HG02798 (cell line): ENCODE data around the gene SRGAP3.
"Not testable (repeated sequence)": the region's sequence is repeated elsewhere in the genome, so short reads cannot be mapped to it uniquely, and the experiment has no call there.

Experiments
- ATAC-seq: cut with Tn5 transposase; IDR thresholded peaks from one replicate; pipeline ENCODE4 v1.9.1; 2021; ENCODE audit warnings: mild to moderate bottlenecking; ENCODE audit not compliant: unreplicated experiment, poor library complexity

Gene SRGAP3

GRCh38 chr3:9249273-9250192 lies at the start of gene SRGAP3:
TSS of gene SRGAP3 (minus strand) at chr3:9249646. CDS start at chr3:9248951, 695 bp downstream.
- ATAC-seq: peak; percentile 100

GRCh38 chr3:9298236-9298635 lies 48.8 kb upstream of the SRGAP3 start:
- no peak for ATAC-seq

- ATAC-seq: no peak
Observed at GRCh38 chr3:9296241-9296640, 46.8 kb upstream of the SRGAP3 start.

DNA sequence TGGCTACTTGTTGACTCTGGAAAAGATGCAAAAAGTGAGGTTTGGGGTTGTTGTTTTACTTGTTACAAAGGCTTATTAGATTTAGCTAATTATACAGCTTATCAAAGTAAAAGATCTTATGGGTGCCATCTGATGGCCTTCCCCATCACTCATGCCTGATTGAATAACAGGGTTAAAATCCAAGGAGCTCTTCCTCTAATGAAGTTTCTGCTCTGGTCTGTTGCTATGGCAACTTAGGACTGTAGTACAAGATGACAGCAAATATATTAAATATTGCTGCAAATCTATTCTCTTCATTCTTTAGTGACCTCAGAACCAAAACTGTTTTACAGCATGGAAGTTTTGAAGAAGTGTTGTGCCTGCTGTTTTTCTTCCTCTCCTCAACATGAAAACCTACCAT lies 45.6 kb upstream of the SRGAP3 start:
- ATAC-seq: no peak

- ATAC-seq: not testable (repeated sequence)
Observed at GRCh38 chr3:9293953-9294352, 44.5 kb upstream of the SRGAP3 start.

- no peak for ATAC-seq
Observed at GRCh38 chr3:9293076-9293475, 43.6 kb upstream of the SRGAP3 start.

GRCh38 chr3:9292516-9292915 lies 43.1 kb upstream of the SRGAP3 start:
- no peak for ATAC-seq

GRCh38 chr3:9291821-9292410 lies 42.5 kb upstream of the SRGAP3 start:
- no peak for ATAC-seq

- ATAC-seq: no peak
Observed at GRCh38 chr3:9290566-9290965, 41.1 kb upstream of the SRGAP3 start.

DNA sequence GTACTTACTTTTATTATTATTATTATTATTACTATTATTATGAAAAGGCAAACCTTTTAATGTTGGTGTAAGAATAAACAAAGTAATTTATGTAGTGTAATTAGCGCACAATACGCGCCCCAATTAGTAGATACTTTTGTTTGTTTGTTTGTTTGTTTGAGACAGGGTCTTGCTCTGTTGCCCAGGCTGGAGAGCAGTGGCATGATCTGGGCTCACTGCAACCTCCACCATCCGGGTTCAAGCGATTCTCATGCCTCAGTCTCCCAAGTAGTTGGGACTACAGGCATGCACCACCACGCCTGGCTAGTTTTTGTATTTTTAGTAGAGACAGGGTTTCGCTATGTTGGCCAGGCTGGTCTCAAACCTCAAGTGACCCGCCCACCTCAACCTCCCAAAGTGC lies 32.1 kb upstream of the SRGAP3 start:
- not testable (repeated sequence) for ATAC-seq

DNA sequence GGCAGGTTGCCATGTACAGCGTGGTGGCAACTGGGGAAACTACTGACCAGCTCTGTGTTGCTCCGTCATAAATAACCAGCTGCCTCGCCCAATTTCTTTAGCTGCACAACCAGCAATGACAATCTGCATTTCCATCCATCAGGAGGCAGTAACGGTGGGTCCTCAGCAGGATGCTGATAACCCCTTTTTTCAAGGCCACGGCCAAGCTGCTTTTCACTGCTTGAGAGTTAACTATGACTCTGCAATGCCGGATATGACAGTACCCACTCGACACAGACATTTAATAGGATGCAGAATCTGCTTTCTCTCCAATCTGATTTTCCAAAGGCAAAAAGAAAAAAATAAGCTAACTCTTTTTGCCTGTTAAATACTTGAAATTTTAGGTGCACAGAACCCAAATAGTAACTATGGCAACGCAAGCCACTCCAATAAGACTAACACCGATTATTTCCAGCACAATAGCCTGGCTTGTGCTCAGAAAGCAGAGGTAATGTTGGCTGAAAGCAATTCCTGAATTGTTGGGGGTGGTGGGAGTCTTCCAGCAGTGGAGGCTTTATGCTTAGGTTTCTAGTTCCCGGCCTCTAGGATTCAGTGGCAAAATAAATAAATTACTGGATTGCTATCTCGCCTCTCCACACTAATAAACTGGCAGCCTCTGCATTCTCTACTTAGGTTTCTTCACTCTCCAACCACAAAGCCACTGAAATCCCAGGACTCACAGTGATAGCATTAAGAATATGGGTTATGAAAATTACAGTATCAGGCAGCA lies 31.2 kb upstream of the SRGAP3 start:
- no peak for ATAC-seq

GRCh38 chr3:9279966-9280365 lies 30.5 kb upstream of the SRGAP3 start:
- no peak for ATAC-seq

- ATAC-seq: no peak
Observed at GRCh38 chr3:9278498-9278897, 29.1 kb upstream of the SRGAP3 start.

GRCh38 chr3:9278085-9278484 lies 28.6 kb upstream of the SRGAP3 start:
- ATAC-seq: no peak

- ATAC-seq: no peak
Observed at GRCh38 chr3:9276761-9277370, 27.4 kb upstream of the SRGAP3 start.

GRCh38 chr3:9271903-9272302 lies 22.5 kb upstream of the SRGAP3 start:
- no peak for ATAC-seq

- no peak for ATAC-seq
Observed at GRCh38 chr3:9270704-9271103, 21.3 kb upstream of the SRGAP3 start.

DNA sequence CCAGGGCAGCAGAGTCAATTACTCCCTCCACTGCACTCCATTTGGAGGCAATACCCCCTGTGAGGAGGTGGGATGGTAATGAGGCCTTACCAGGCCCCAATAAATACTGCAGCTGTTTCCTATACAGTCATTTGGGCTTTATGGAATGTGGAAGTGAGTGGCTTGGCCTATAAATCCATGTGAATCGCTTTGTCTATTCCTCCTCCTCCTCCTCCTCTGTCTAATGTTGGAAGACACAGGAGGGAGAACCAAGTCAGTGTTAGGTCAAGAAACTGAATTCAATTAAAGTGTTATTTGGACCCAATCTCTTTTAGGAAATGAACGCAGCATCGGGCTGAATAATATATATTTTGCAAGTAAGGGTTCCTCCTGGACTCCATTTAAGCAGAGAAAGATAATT lies 17.3 kb upstream of the SRGAP3 start:
- ATAC-seq: no peak

- ATAC-seq: no peak
Observed at GRCh38 chr3:9260305-9260704, 10.9 kb upstream of the SRGAP3 start.

DNA sequence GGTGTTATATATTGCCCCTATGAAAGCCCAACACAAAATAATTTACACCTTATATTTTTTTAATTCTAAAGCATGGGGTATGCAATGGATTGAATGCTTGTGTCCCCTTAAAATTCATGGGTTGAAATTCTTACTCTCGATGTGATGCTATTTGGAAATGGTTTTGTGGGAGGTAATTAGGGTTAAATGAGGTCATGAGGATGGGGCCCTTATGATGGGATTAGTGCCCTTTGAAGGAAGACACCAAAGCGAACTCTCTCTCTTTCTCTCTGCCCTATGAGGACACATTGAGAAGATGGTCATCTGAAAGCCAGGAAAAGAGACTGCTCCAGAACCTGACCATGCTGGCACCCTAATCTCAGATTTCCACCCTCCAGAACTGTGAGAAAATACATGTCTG lies 7.6 kb upstream of the SRGAP3 start:
- no peak for ATAC-seq

- ATAC-seq: no peak
Observed at GRCh38 chr3:9255976-9256375, 6.5 kb upstream of the SRGAP3 start.
